SU-DHL-6 (cell line): ENCODE data around the gene CR1L.

Experiments used
- H2AFZ ChIP-seq: fragments of 200-600 bp; sonication (generic); 2 replicates; pipeline ENCODE4 v1.6.1; 2014; ENCODE audit warnings: low read depth, mild to moderate bottlenecking, moderate library complexity, mixed read lengths, antibody characterized with exemption, low read length; ENCODE audit not compliant: severe bottlenecking
- H3F3A ChIP-seq: fragments of 200-600 bp; shearing (Covaris generic); 2 replicates; pipeline ENCODE4 v1.6.0; 2016; ENCODE audit warnings: antibody characterized with exemption, mild to moderate bottlenecking; ENCODE audit not compliant: insufficient read depth
- H3K27ac ChIP-seq: fragments of 200-600 bp; sonication (generic); 2 replicates; pipeline ENCODE4 v1.5.1; 2016; ENCODE audit warnings: low read depth, mild to moderate bottlenecking, low read length, moderate library complexity, mixed read lengths
- H3K27me3 ChIP-seq: fragments of 200-600 bp; sonication (generic), shearing (Covaris generic); 2 replicates; pipeline ENCODE4 v1.6.0; 2014; ENCODE audit warnings: mild to moderate bottlenecking, low read length
- H3K36me3 ChIP-seq: fragments of 200-600 bp; sonication (generic); 2 replicates; pipeline ENCODE4 v1.6.1; 2014; ENCODE audit warnings: mild to moderate bottlenecking, low read length, mixed read lengths
- H3K4me2 ChIP-seq: fragments of 300-600, 200-600 bp; shearing (Covaris generic), sonication (generic); 2 replicates; pipeline ENCODE4 v1.6.0; 2014; ENCODE audit warnings: low read length, low read depth, mild to moderate bottlenecking; ENCODE audit not compliant: poor library complexity, severe bottlenecking
- H3K4me3 ChIP-seq: fragments of 200-600 bp; sonication (generic); 2 replicates; pipeline ENCODE4 v1.5.1; 2014; ENCODE audit warnings: antibody characterized with exemption, low read length, mild to moderate bottlenecking, mixed read lengths; ENCODE audit not compliant: insufficient read depth, poor library complexity, severe bottlenecking
- H3K79me2 ChIP-seq: fragments of 200-600 bp; sonication (generic); 2 replicates; pipeline ENCODE4 v1.6.1; 2014; ENCODE audit warnings: mild to moderate bottlenecking, low read length, moderate library complexity; ENCODE audit not compliant: insufficient read depth
- H3K9ac ChIP-seq: fragments of 200-600 bp; sonication (generic); 2 replicates; pipeline ENCODE4 v1.7.0; 2014; ENCODE audit warnings: mild to moderate bottlenecking, low read length
- H3K9me2 ChIP-seq: fragments of 200-600 bp; sonication (generic); replicated peaks from 2 replicates; pipeline ENCODE4 v1.6.1; 2014; ENCODE audit warnings: low read length; ENCODE audit not compliant: insufficient read depth
- H3K9me3 ChIP-seq: fragments of 200-600 bp; sonication (generic); 2 replicates; pipeline ENCODE4 v1.6.1; 2014; ENCODE audit warnings: low read length, mixed read lengths; ENCODE audit not compliant: insufficient read depth
- H4K20me1 ChIP-seq: fragments of 200-600 bp; sonication (generic); 2 replicates; pipeline ENCODE4 v1.6.1; 2014; ENCODE audit warnings: low read depth, mild to moderate bottlenecking, antibody characterized with exemption, low read length, moderate library complexity, mixed read lengths
- CTCF ChIP-seq: fragments of 200-600 bp; sonication (generic); IDR thresholded peaks from one replicate; pipeline ENCODE4 v1.5.1; 2017; ENCODE audit warnings: antibody characterized with exemption, mild to moderate bottlenecking, low read length, moderate library complexity; ENCODE audit not compliant: insufficient read depth, poor library complexity, severe bottlenecking
- EZH2phosphoT487 ChIP-seq: fragments of 200-600 bp; sonication (generic), shearing (Covaris generic); conservative IDR thresholded peaks from 2 replicates; pipeline ENCODE4 v1.6.1; 2018; ENCODE audit warnings: mild to moderate bottlenecking, antibody characterized with exemption, low read length, moderate library complexity, mixed read lengths

The CR1L gene

GRCh38 chr1:207754011-207754410, 109.1 kb downstream of the CR1L start:
- Histone ChIP-seq H4K20me1 (no peaks in the 10 kb centered on the region; the same call in none of the 2 replicates), H3K9me3 (no peaks in the 10 kb centered on the region), H3K4me2 (peak overlapping the region; percentile 67), H2AFZ (no peak overlapping the region), H3K36me3 (peaks cover 16% of the 10 kb centered on the region), H3K27me3 (no peaks in the 10 kb centered on the region), H3K9me2 (no peaks in the 10 kb centered on the region), H3F3A (no peaks in the 10 kb centered on the region), H3K4me3 (no peak overlapping the region), H3K27ac (no peak overlapping the region), H3K79me2 (peaks cover 49% of the 10 kb centered on the region), H3K9ac (no peak overlapping the region)
- TF ChIP-seq CTCF: no peak

- H4K20me1 ChIP-seq: no peaks in the 10 kb centered on the region; the same call in none of the 2 replicates
- no peak for TF ChIP-seq CTCF
- no peak for TF ChIP-seq EZH2phosphoT487
Measured at GRCh38 chr1:207754974-207755700, 110.2 kb downstream of the CR1L start.

GRCh38 chr1:207755846-207756693, 111.1 kb downstream of the CR1L start:
- Histone ChIP-seq H3K36me3 (peaks cover 27% of the 10 kb centered on the region), H3K4me3 (no peak overlapping the region), H3K9me3 (no peaks in the 10 kb centered on the region), H2AFZ (no peak overlapping the region), H4K20me1 (no peaks in the 10 kb centered on the region; the same call in none of the 2 replicates), H3K79me2 (peaks cover 49% of the 10 kb centered on the region), H3F3A (no peaks in the 10 kb centered on the region), H3K4me2 (no peak overlapping the region), H3K9me2 (no peaks in the 10 kb centered on the region), H3K27ac (no peak overlapping the region), H3K27me3 (no peaks in the 10 kb centered on the region), H3K9ac (no peak overlapping the region)
- TF ChIP-seq CTCF (no peak), EZH2phosphoT487 (no peak)

More at GRCh38 chr1:207754974-207755700, 110.2 kb downstream of the CR1L start:
- Histone ChIP-seq H2AFZ (no peak overlapping the region), H3K9me3 (no peaks in the 10 kb centered on the region), H3K27ac (no peak overlapping the region), H3K4me3 (no peak overlapping the region), H3K36me3 (peaks cover 23% of the 10 kb centered on the region), H3F3A (no peaks in the 10 kb centered on the region), H3K9me2 (no peaks in the 10 kb centered on the region), H3K9ac (no peak overlapping the region), H3K4me2 (no peak overlapping the region), H3K79me2 (peaks cover 49% of the 10 kb centered on the region), H3K27me3 (no peaks in the 10 kb centered on the region)
